Measurements from ENCODE around the gene RYR1. TPM values are rescaled to one million over a fixed set of nuclear protein-coding genes. Genes with fewer than 3 reads are reported as not detected.

Gene RYR1
- total and polyA plus RNA-seq, 2 of the 13 experiments (the other 11 are each of a cell fraction or from before 2014, with no cell fraction given): 0.03 TPM; not detected in 1

DNA sequence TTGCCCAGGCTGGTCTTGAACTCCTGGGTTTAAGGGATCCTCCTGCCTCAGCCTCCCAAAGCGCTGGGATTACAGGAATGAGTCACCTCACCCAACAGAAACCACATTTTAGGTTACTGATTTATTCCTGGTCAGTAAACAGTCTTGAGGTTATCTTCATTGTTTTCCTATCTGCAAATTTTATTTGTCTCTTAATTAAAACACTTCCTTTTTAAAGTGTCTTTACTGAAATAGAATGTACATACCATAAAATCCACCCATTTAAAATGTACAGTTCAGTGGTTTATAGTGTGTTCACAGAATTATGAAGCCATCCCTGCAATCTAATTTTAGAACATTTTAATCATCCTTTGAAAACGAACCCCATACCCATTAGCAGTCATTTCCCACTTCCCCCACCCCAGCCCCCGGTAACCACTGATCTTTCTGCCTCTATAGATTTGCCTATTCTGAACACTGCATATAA, 121.2 kb downstream of the RYR1 start (continued):
- TF ChIP-seq, protein P1, sequence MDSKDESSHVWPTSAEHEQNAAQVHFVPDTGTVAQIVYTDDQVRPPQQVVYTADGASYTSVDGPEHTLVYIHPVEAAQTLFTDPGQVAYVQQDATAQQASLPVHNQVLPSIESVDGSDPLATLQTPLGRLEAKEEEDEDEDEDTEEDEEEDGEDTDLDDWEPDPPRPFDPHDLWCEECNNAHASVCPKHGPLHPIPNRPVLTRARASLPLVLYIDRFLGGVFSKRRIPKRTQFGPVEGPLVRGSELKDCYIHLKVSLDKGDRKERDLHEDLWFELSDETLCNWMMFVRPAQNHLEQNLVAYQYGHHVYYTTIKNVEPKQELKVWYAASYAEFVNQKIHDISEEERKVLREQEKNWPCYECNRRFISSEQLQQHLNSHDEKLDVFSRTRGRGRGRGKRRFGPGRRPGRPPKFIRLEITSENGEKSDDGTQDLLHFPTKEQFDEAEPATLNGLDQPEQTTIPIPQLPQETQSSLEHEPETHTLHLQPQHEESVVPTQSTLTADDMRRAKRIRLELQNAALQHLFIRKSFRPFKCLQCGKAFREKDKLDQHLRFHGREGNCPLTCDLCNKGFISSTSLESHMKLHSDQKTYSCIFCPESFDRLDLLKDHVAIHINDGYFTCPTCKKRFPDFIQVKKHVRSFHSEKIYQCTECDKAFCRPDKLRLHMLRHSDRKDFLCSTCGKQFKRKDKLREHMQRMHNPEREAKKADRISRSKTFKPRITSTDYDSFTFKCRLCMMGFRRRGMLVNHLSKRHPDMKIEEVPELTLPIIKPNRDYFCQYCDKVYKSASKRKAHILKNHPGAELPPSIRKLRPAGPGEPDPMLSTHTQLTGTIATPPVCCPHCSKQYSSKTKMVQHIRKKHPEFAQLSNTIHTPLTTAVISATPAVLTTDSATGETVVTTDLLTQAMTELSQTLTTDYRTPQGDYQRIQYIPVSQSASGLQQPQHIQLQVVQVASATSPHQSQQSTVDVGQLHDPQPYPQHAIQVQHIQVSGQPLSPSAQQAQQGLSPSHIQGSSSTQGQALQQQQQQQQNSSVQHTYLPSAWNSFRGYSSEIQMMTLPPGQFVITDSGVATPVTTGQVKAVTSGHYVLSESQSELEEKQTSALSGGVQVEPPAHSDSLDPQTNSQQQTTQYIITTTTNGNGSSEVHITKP (CRISPR knock-in tag; IDR thresholded peaks at IDR 0.05; ENCODE audit: low read depth): no peak
- TF ChIP-seq ZNF644 (CRISPR knock-in tag; IDR thresholded peaks at IDR 0.05; ENCODE audit: low read depth) (no peak), PRPF4 (IDR thresholded peaks at IDR 0.05; ENCODE audit: low read depth, low read length, poor library complexity, severe bottlenecking) (no peak)

DNA sequence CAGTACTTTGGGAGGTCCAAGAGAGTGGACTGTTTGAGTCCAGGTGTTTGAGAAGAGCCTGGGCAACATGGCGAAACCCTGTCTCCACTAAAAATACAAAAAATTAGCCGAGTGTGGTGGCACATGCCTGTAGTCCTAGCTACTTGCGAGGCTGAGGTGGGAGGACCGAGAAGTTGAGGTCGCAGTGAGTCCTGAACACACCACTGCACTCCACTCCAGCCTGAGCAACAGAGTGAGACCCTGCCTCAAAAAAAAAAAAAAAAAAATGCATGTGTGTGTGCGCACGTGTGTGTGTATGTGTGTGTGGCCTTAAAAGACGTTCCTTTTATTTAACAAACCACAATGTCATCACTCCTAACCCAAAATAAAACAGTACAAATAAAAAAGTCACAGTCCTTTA, 121.7 kb downstream of the RYR1 start:
- TF ChIP-seq HNRNPK (IDR thresholded peaks at IDR 0.05; ENCODE audit: low read depth, low read length, poor library complexity, severe bottlenecking) (no peak), TSC22D2 (CRISPR knock-in tag; IDR thresholded peaks at IDR 0.05; ENCODE audit: borderline replicate concordance) (no peak), ZBTB7B (CRISPR knock-in tag; IDR thresholded peaks at IDR 0.05) (no peak), ZBTB20 (CRISPR knock-in tag; IDR thresholded peaks at IDR 0.05; ENCODE audit: borderline replicate concordance, low read depth) (no peak), POLR2G (IDR thresholded peaks at IDR 0.05; ENCODE audit: low read depth, low read length) (no peak), RARG (CRISPR knock-in tag; IDR thresholded peaks at IDR 0.05; ENCODE audit: low read depth) (no peak), RFXAP (CRISPR knock-in tag; IDR thresholded peaks at IDR 0.05; ENCODE audit: borderline replicate concordance) (no peak)
- TF ChIP-seq, protein P2, sequence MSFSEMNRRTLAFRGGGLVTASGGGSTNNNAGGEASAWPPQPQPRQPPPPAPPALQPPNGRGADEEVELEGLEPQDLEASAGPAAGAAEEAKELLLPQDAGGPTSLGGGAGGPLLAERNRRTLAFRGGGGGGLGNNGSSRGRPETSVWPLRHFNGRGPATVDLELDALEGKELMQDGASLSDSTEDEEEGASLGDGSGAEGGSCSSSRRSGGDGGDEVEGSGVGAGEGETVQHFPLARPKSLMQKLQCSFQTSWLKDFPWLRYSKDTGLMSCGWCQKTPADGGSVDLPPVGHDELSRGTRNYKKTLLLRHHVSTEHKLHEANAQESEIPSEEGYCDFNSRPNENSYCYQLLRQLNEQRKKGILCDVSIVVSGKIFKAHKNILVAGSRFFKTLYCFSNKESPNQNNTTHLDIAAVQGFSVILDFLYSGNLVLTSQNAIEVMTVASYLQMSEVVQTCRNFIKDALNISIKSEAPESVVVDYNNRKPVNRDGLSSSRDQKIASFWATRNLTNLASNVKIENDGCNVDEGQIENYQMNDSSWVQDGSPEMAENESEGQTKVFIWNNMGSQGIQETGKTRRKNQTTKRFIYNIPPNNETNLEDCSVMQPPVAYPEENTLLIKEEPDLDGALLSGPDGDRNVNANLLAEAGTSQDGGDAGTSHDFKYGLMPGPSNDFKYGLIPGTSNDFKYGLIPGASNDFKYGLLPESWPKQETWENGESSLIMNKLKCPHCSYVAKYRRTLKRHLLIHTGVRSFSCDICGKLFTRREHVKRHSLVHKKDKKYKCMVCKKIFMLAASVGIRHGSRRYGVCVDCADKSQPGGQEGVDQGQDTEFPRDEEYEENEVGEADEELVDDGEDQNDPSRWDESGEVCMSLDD (CRISPR knock-in tag; IDR thresholded peaks at IDR 0.05; ENCODE audit: borderline replicate concordance): no peak
- TF ChIP-seq, protein P3, sequence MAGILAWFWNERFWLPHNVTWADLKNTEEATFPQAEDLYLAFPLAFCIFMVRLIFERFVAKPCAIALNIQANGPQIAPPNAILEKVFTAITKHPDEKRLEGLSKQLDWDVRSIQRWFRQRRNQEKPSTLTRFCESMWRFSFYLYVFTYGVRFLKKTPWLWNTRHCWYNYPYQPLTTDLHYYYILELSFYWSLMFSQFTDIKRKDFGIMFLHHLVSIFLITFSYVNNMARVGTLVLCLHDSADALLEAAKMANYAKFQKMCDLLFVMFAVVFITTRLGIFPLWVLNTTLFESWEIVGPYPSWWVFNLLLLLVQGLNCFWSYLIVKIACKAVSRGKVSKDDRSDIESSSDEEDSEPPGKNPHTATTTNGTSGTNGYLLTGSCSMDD (CRISPR knock-in tag; IDR thresholded peaks at IDR 0.05): no peak
- TF ChIP-seq, protein P4, sequence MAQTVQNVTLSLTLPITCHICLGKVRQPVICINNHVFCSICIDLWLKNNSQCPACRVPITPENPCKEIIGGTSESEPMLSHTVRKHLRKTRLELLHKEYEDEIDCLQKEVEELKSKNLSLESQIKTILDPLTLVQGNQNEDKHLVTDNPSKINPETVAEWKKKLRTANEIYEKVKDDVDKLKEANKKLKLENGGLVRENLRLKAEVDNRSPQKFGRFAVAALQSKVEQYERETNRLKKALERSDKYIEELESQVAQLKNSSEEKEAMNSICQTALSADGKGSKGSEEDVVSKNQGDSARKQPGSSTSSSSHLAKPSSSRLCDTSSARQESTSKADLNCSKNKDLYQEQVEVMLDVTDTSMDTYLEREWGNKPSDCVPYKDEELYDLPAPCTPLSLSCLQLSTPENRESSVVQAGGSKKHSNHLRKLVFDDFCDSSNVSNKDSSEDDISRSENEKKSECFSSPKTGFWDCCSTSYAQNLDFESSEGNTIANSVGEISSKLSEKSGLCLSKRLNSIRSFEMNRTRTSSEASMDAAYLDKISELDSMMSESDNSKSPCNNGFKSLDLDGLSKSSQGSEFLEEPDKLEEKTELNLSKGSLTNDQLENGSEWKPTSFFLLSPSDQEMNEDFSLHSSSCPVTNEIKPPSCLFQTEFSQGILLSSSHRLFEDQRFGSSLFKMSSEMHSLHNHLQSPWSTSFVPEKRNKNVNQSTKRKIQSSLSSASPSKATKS (CRISPR knock-in tag; IDR thresholded peaks at IDR 0.05): no peak
- ChIA-PET POLR2A (no interaction called here), CTCF (ENCODE audit: low intra/inter-chr PET ratio, low total read pairs) (no interaction called here)
- H3K79me2 ChIP-seq (ENCODE audit: insufficient read depth, low read length): no peaks in the 10 kb centered on the region
- DNase-seq (ENCODE audit: low spot score) (no peak), ATAC-seq (no peak), FAIRE-seq (no peak)
- H3K27me3 ChIP-seq (ENCODE audit: control insufficient read depth in 1 of 2, insufficient read depth in 2 of 2, low read length in 2 of 2): peaks cover 0 to 3% of the 10 kb centered on the region in 2 experiments; a peak in 1 of 5 replicates
- 35% methylated on average over 8 of the region's 8 CpGs for WGBS (ENCODE audit: low lambda C conversion rate)
- H3K4me1 ChIP-seq (ENCODE audit: insufficient read depth, low read length): no peaks in the 10 kb centered on the region
- intact Hi-C loops (cut with micrococcal nuclease; ENCODE audit: unreplicated experiment) (no loop called here), in situ Hi-C loops (cut with HindIII; ENCODE audit: extremely low pct_ligation_motif_present, low pct_unique_long_range_greater_than_20kb) (no loop called here)
- H3K36me3 ChIP-seq (replicated peaks in 1 of 2; ENCODE audit: control insufficient read depth in 1 of 2, insufficient read depth in 2 of 2, low read length in 2 of 2): no peaks in the 10 kb centered on the region
- no peak overlapping the region for H3K9ac ChIP-seq (ENCODE audit: insufficient read depth, low read depth, low read length)
- no TSS peak for BruUV-seq (replicated peaks)
- H4K20me1 ChIP-seq (ENCODE audit: insufficient read depth, low read length): no peaks in the 10 kb centered on the region
- no peaks in the 10 kb centered on the region for H3K9me3 ChIP-seq (ENCODE audit: low read length)
- H3K4me2 ChIP-seq (ENCODE audit: low read depth, low read length): no peak overlapping the region
- no peak overlapping the region for H3K27ac ChIP-seq (ENCODE audit: extremely low read length, insufficient read depth, low read length)
- H2AFZ ChIP-seq (ENCODE audit: low read length): no peak overlapping the region
- H3K4me3 ChIP-seq (replicated peaks in 1 of 3; ENCODE audit: insufficient read depth in 1 of 3, low read depth in 2 of 3, low read length in 3 of 3): no peak overlapping the region
